Skeletal muscle satellite cell (primary cell): ENCODE data around the gene SLC4A5.
"Not testable (repeated sequence)": the region's sequence is repeated elsewhere in the genome, so short reads cannot be mapped to it uniquely, and the experiment has no call there.

Experiments
- H3K27me3 ChIP-seq: 2 replicates; pipeline ENCODE4 v1.7.0; 2013; ENCODE audit warnings: low read length; ENCODE audit not compliant: control insufficient read depth, insufficient read depth
- H3K36me3 ChIP-seq: 2 replicates; pipeline ENCODE4 v1.7.0; 2013; ENCODE audit warnings: mild to moderate bottlenecking, control low read depth, low read length; ENCODE audit not compliant: insufficient read depth
- H3K4me1 ChIP-seq: 2 replicates; pipeline ENCODE4 v1.7.0; 2013; ENCODE audit warnings: low read length; ENCODE audit not compliant: control insufficient read depth, insufficient read depth
- H3K4me2 ChIP-seq: 2 replicates; pipeline ENCODE4 v1.7.0; 2013; ENCODE audit warnings: mild to moderate bottlenecking, low read length
- H3K4me3 ChIP-seq: 2 replicates; pipeline ENCODE4 v1.7.0; 2013; ENCODE audit warnings: low read length
- H3K9ac ChIP-seq: 2 replicates; pipeline ENCODE4 v1.7.0; 2013; ENCODE audit warnings: mild to moderate bottlenecking, low read depth, low read length, moderate library complexity
- H3K9me3 ChIP-seq: replicated peaks from 2 replicates; pipeline ENCODE4 v1.7.0; 2013; ENCODE audit warnings: mild to moderate bottlenecking, control low read depth, low read length

The SLC4A5 gene

GRCh38 chr2:74225698-74226459 lies 117.3 kb downstream of the SLC4A5 start:
- H3K4me2 ChIP-seq, result peak overlapping the region; percentile 75
- no peak overlapping the region for H3K4me3 ChIP-seq
- H3K27me3 ChIP-seq, result no peaks in the 10 kb centered on the region
- no peaks in the 10 kb centered on the region for H3K36me3 ChIP-seq
- H3K4me1 ChIP-seq, result peaks cover 15% of the 10 kb centered on the region
- H3K9me3 ChIP-seq, result no peaks in the 10 kb centered on the region
- H3K9ac ChIP-seq, result no peak overlapping the region

- Histone ChIP-seq H3K27me3 (no peaks in the 10 kb centered on the region), H3K36me3 (no peaks in the 10 kb centered on the region), H3K4me1 (peaks cover 15% of the 10 kb centered on the region), H3K4me3 (no peak overlapping the region), H3K9ac (no peak overlapping the region), H3K9me3 (no peaks in the 10 kb centered on the region), H3K4me2 (no peak overlapping the region)
Measured at GRCh38 chr2:74223941-74224770, 119.1 kb downstream of the SLC4A5 start.

DNA sequence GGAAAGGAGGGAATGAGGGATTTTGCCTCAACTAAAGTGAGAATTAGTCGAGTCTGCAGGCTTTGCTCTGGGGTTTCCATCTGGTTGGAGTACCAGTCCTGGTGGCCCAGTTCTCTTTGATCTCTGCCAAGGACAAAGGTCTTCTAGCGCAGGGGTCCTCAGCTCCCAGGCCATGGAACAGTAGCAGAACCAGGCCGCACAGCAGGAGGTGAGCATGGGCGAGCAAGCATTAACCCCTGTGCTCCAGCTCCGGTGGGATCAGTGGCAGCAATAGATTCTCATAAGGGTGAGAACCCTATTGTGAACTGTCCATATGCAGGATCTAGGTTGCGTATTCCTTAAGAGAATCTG lies 120.9 kb downstream of the SLC4A5 start:
- Histone ChIP-seq H3K27me3 (no peaks in the 10 kb centered on the region), H3K36me3 (peaks cover 9% of the 10 kb centered on the region), H3K9ac (no peak overlapping the region), H3K4me1 (peaks cover 15% of the 10 kb centered on the region), H3K4me2 (no peak overlapping the region), H3K4me3 (no peak overlapping the region), H3K9me3 (no peaks in the 10 kb centered on the region)

- no peaks in the 10 kb centered on the region for H3K27me3 ChIP-seq
- no peaks in the 10 kb centered on the region for H3K9me3 ChIP-seq
- H3K4me2 ChIP-seq, result no peak overlapping the region
- no peak overlapping the region for H3K9ac ChIP-seq
- H3K4me3 ChIP-seq, result no peak overlapping the region
- H3K4me1 ChIP-seq, result peaks cover 12% of the 10 kb centered on the region
- peaks cover 9% of the 10 kb centered on the region for H3K36me3 ChIP-seq
Measured at GRCh38 chr2:74221604-74222299, 121.5 kb downstream of the SLC4A5 start.

DNA sequence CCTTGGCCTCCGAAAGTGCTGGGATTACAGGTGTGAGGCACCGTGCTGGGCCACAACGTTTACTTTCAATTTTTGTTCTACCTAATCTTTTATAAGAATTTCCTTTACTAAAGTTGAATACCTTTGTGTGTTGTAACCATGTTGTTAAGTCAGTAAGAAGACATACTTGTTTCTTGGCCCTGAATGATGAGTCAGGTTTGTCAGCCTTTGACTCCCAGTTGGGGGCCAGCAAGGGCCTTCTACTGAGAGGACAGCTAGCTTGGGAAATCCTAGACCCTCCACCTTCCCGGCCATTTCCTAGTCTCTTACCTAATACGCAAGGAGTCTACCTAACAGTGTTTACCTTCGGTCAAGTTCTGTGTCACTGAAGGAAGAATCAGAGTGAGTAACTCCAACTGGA lies 122.1 kb downstream of the SLC4A5 start:
- H3K4me1 ChIP-seq, result peaks cover 6% of the 10 kb centered on the region
- no peaks in the 10 kb centered on the region for H3K27me3 ChIP-seq
- no peaks in the 10 kb centered on the region for H3K9me3 ChIP-seq
- no peak overlapping the region for H3K4me3 ChIP-seq
- peaks cover 9% of the 10 kb centered on the region for H3K36me3 ChIP-seq
- no peak overlapping the region for H3K9ac ChIP-seq
- no peak overlapping the region for H3K4me2 ChIP-seq

DNA sequence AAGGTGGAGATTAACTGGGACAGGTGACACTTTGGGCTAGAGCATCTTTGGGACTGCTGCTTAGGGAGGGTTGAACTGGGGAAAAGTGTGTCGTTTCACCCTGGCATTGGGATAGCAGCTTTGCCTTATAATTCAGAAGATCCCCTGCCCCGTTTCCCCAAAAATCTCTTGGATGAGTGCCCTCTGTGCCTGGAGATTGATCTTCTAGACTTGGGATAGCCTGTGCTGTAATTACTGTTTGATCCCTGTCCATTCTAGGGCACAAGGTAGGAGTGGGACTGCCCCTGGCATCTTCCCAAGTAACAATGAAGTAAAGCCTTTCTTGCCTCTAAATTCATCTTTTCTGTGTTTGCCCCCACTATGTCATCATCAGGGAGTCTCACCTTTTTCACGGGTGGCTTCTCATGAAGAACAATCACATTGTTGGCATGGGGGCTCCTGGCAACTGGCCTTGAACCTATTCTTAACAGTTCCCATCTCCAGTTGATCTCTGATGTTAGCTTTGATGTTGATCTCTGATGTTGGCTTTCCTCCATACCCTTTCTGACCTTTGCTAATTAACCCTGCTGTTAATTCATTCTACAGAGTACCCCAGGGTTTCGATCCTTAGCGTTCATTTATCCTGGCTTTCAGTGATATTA lies 123.2 kb downstream of the SLC4A5 start:
- no peak overlapping the region for H3K4me2 ChIP-seq
- H3K9me3 ChIP-seq, result no peaks in the 10 kb centered on the region
- H3K4me3 ChIP-seq, result no peak overlapping the region
- peaks cover 6% of the 10 kb centered on the region for H3K4me1 ChIP-seq
- peaks cover 9% of the 10 kb centered on the region for H3K36me3 ChIP-seq
- H3K9ac ChIP-seq, result no peak overlapping the region
- no peaks in the 10 kb centered on the region for H3K27me3 ChIP-seq

DNA sequence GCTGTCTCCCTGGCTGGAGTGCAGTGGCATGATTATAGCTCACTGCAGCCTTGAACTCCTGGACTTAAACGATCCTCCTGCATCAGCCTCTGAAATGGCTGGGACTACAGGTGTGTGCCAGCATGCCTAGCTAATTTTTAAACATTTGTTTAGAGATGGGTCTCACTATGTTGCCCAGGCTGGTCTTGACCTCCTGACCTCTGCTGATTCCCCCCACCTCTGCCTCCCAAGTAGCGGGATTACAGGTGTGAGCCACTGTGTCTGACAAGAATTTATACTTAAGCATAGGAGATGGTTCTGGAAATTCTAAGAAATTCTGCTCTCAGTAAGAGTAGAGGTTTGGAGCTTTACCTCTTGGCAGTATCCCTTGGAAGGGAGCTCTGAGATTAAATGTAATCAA lies 126.6 kb downstream of the SLC4A5 start:
- H3K36me3 ChIP-seq, result peaks cover 28% of the 10 kb centered on the region
- no peak overlapping the region for H3K4me3 ChIP-seq
- no peaks in the 10 kb centered on the region for H3K27me3 ChIP-seq
- H3K4me2 ChIP-seq, result no peak overlapping the region
- H3K9ac ChIP-seq, result no peak overlapping the region
- H3K4me1 ChIP-seq, result no peaks in the 10 kb centered on the region
- H3K9me3 ChIP-seq, result no peaks in the 10 kb centered on the region

DNA sequence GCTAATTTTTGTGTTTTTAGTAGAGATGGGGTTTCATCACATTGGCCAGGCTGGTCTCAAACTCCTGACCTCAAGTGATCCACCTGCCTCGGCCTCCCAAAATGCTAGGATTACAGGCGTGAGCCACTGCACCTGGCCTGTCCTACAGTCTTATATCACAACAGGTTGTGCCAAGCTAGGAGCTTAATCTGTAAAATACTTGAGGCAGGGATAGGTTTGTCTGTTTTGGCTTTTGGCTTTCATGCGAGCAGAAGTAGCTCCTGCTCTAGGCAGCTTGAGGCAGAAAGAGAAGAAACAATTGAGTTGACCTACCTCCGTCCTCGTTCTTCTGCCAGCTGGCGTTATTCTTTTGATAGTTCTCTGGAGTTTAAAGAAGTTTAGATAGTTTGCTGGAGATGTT lies 127.4 kb downstream of the SLC4A5 start:
- H3K4me3 ChIP-seq, H3K4me2 ChIP-seq, H3K4me1 ChIP-seq, H3K9ac ChIP-seq, H3K27me3 ChIP-seq, H3K9me3 ChIP-seq: not testable (repeated sequence)
- H3K36me3 ChIP-seq, result peaks cover 33% of the 10 kb centered on the region

GRCh38 chr2:74212702-74213410 lies 130.4 kb downstream of the SLC4A5 start:
- H3K36me3 ChIP-seq, result peaks cover 47% of the 10 kb centered on the region
- H3K27me3 ChIP-seq, result no peaks in the 10 kb centered on the region

GRCh38 chr2:74206180-74206688 lies 137.0 kb downstream of the SLC4A5 start:
- no peak overlapping the region for H3K9ac ChIP-seq
- H3K4me2 ChIP-seq, result peak overlapping the region; percentile 9
- peaks cover 31% of the 10 kb centered on the region for H3K36me3 ChIP-seq
- H3K9me3 ChIP-seq, result no peaks in the 10 kb centered on the region
- no peaks in the 10 kb centered on the region for H3K27me3 ChIP-seq
- no peak overlapping the region for H3K4me3 ChIP-seq
- peaks cover 22% of the 10 kb centered on the region for H3K4me1 ChIP-seq

More at GRCh38 chr2:74212702-74213410, 130.4 kb downstream of the SLC4A5 start:
- no peak overlapping the region for H3K4me3 ChIP-seq
- no peak overlapping the region for H3K4me2 ChIP-seq
- no peaks in the 10 kb centered on the region for H3K4me1 ChIP-seq
- H3K9ac ChIP-seq, result no peak overlapping the region
- H3K9me3 ChIP-seq, result no peaks in the 10 kb centered on the region
